ENCODE data around the gene DPAGT1.

DNA sequence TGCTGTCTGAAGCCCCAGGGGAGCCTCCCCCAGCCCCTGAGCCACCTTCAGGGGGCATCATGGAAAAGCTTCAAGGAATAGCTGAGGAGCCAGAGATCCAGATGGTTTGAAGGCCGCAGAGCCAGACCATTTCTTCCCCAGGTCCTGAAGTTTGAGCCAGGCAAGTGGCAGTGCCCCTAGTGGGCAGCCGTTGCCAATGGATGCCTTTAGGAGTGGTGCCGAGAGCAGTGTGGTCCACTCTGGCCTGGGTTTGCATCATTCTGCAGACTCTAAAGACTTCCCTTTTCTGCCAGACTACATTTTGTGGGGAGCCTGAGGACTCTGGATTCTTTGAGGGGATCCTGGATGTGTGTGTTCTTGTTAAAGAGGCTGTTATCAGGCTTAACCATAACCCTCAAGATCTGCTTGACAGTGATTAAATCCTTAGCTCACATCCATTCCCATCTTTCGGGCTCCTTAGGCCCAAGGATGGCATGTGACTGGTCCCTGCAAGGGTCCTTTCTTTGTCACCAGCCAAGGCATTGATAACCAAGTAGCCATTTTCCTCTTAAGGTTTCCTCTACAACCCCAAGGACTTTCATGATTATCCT, 32.8 kb upstream of the DPAGT1 start:
- TF ChIP-seq, protein P1, sequence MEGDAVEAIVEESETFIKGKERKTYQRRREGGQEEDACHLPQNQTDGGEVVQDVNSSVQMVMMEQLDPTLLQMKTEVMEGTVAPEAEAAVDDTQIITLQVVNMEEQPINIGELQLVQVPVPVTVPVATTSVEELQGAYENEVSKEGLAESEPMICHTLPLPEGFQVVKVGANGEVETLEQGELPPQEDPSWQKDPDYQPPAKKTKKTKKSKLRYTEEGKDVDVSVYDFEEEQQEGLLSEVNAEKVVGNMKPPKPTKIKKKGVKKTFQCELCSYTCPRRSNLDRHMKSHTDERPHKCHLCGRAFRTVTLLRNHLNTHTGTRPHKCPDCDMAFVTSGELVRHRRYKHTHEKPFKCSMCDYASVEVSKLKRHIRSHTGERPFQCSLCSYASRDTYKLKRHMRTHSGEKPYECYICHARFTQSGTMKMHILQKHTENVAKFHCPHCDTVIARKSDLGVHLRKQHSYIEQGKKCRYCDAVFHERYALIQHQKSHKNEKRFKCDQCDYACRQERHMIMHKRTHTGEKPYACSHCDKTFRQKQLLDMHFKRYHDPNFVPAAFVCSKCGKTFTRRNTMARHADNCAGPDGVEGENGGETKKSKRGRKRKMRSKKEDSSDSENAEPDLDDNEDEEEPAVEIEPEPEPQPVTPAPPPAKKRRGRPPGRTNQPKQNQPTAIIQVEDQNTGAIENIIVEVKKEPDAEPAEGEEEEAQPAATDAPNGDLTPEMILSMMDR (IDR thresholded peaks at IDR 0.05): peak in 4 of 6 experiments; percentile 50 to 63 (median 56)
- no peak for TF ChIP-seq POLR2A (IDR thresholded peaks at IDR 0.05)
